IMR-90 (cell line): ENCODE results near the gene SGCE. TPM values are rescaled to one million over a fixed set of nuclear protein-coding genes. Genes with fewer than 3 reads are reported as not detected.

Experiments
- ATAC-seq: fragments of 200-7000 bp; cut with Tn5 transposase; 2 replicates; pipeline ENCODE4 v1.9.1; 2020; ENCODE audit warnings: low read depth, mild to moderate bottlenecking, moderate library complexity
- BruUV-seq: library from RNA; stranded (reverse); fragments of 400-500 nt; replicated peaks from 2 replicates; lab custom pipeline; 2021; lab: Mats Ljungman, UMichigan
- CTCF ChIA-PET: fragments of 300-600 bp; formaldehyde crosslinking; extraction: SDS; loops from one replicate; lab custom pipeline; 2021; ENCODE audit warnings: antibody characterized with exemption; lab: Yijun Ruan, JAX
- POLR2A ChIA-PET: fragments of 300-600 bp; sonication (Branson Sonifier 250); formaldehyde crosslinking; loops from one replicate; lab custom pipeline; 2022; ENCODE audit warnings: antibody characterized with exemption; ENCODE audit not compliant: unreplicated experiment; lab: Charles Lee
- DNase-seq: peaks from one replicate; pipeline ENCODE4 v3.0.0; 2013
- H2AFZ ChIP-seq: replicated peaks from 2 replicates; pipeline ENCODE3; 2013; ENCODE audit warnings: low read length, mild to moderate bottlenecking; ENCODE audit not compliant: poor library complexity
- H2AK5ac ChIP-seq: 2 replicates; pipeline ENCODE4 v1.6.1; 2013; ENCODE audit warnings: low read depth, low read length, inconsistent platforms
- H2AK9ac ChIP-seq: replicated peaks from 2 replicates; pipeline ENCODE3; 2013; ENCODE audit warnings: mild to moderate bottlenecking, low read depth, low read length, moderate library complexity; ENCODE audit not compliant: poor library complexity
- H2BK120ac ChIP-seq: 2 replicates; pipeline ENCODE4 v1.6.1; 2013; ENCODE audit warnings: low read depth, low read length, inconsistent platforms
- H2BK15ac ChIP-seq: 3 replicates; pipeline ENCODE4 v1.6.1; 2013; ENCODE audit warnings: low read depth, low read length, inconsistent platforms
- H2BK20ac ChIP-seq: 2 replicates; pipeline ENCODE4 v1.6.1; 2013; ENCODE audit warnings: low read depth, mild to moderate bottlenecking, inconsistent platforms, low read length, moderate library complexity
- H2BK5ac ChIP-seq: 2 replicates; pipeline ENCODE4 v1.6.1; 2013; ENCODE audit warnings: mild to moderate bottlenecking, low read depth, low read length, inconsistent platforms; ENCODE audit not compliant: poor library complexity, severe bottlenecking
- H3K14ac ChIP-seq: replicated peaks from 2 replicates; pipeline ENCODE4 v1.6.1; 2013; ENCODE audit warnings: low read depth, low read length, inconsistent platforms
- H3K18ac ChIP-seq: 2 replicates; pipeline ENCODE4 v1.6.1; 2013; ENCODE audit warnings: low read depth, low read length, control low read depth
- H3K23ac ChIP-seq: 2 replicates; pipeline ENCODE4 v1.6.1; 2013; ENCODE audit warnings: low read depth, low read length, inconsistent platforms
- H3K27ac ChIP-seq: 2 replicates; pipeline ENCODE4 v1.5.1; 2013; ENCODE audit warnings: mild to moderate bottlenecking, control low read depth, low read length; ENCODE audit not compliant: insufficient read depth
- H3K27me3 ChIP-seq: 2 replicates; pipeline ENCODE4 v1.6.1; 2013; ENCODE audit warnings: low read length; ENCODE audit not compliant: control insufficient read depth, insufficient read depth
- H3K36me3 ChIP-seq: 2 replicates; pipeline ENCODE4 v1.6.1; 2013; ENCODE audit warnings: low read length, mixed read lengths; ENCODE audit not compliant: control insufficient read depth, insufficient read depth
- H3K4ac ChIP-seq: 2 replicates; pipeline ENCODE4 v1.6.1; 2013; ENCODE audit warnings: low read depth, low read length, inconsistent platforms
- H3K4me1 ChIP-seq: 2 replicates; pipeline ENCODE4 v1.6.1; 2013; ENCODE audit warnings: low read length, mixed read lengths; ENCODE audit not compliant: control insufficient read depth, insufficient read depth
- H3K4me2 ChIP-seq: 2 replicates; pipeline ENCODE4 v1.6.1; 2013; ENCODE audit warnings: low read depth, mild to moderate bottlenecking, control low read depth, low read length, moderate library complexity
- H3K4me3 ChIP-seq: 2 replicates; pipeline ENCODE4 v1.5.1; 2013; ENCODE audit warnings: low read depth, mild to moderate bottlenecking, control low read depth, low read length, moderate library complexity; ENCODE audit not compliant: insufficient read depth
- H3K56ac ChIP-seq: 2 replicates; pipeline ENCODE4 v1.6.1; 2013; ENCODE audit warnings: low read length, inconsistent platforms; ENCODE audit not compliant: insufficient read depth; ENCODE audit errors: extremely low read depth
- H3K79me1 ChIP-seq, 2 experiments: 2 replicates each; pipeline ENCODE4 v1.6.1; 2013; ENCODE audit warnings: low read length in 2 of 2, inconsistent platforms in 1 of 2, low read depth in 1 of 2
- H3K9ac ChIP-seq: 2 replicates; pipeline ENCODE4 v1.6.1; 2013; ENCODE audit warnings: low read depth, low read length, control low read depth
- H3K9me1 ChIP-seq: 2 replicates; pipeline ENCODE4 v1.6.1; 2013; ENCODE audit warnings: low read length, inconsistent platforms; ENCODE audit not compliant: insufficient read depth
- H3K9me3 ChIP-seq: 2 replicates; pipeline ENCODE4 v1.6.1; 2013; ENCODE audit warnings: low read length; ENCODE audit not compliant: control insufficient read depth, insufficient read depth
- H4K20me1 ChIP-seq: 2 replicates; pipeline ENCODE4 v1.6.1; 2013; ENCODE audit warnings: low read length, inconsistent platforms; ENCODE audit not compliant: insufficient read depth
- H4K5ac ChIP-seq: 2 replicates; pipeline ENCODE4 v1.6.1; 2013; ENCODE audit warnings: mild to moderate bottlenecking, low read depth, low read length, control low read depth
- H4K8ac ChIP-seq, 2 experiments: 2 replicates each; pipeline ENCODE4 v1.6.1; 2013; ENCODE audit warnings: low read depth in 2 of 2, low read length in 2 of 2, control low read depth in 1 of 2, inconsistent platforms in 1 of 2
- H4K91ac ChIP-seq: 2 replicates; pipeline ENCODE4 v1.6.1; 2013; ENCODE audit warnings: low read depth, low read length, inconsistent platforms; ENCODE audit not compliant: insufficient read depth
- NFE2L2 ChIP-seq: fragments of 150-350 bp; IDR thresholded peaks from 2 replicates; pipeline ENCODE4 v1.6.1; 2016; ENCODE audit warnings: low read depth, mild to moderate bottlenecking, low read length
- SMC3 ChIP-seq: fragments of 150-350 bp; IDR thresholded peaks from 2 replicates; pipeline ENCODE4 v1.6.1; 2016; ENCODE audit warnings: low read depth, mild to moderate bottlenecking, antibody characterized with exemption, low read length, moderate library complexity
- WGBS, 2 experiments: methylation state at CpG; one replicate each; pipeline versions ENCODE4 v1.1.5 to v1.1.7; 2013; ENCODE audit warnings: missing lambda C conversion rate in 2 of 2; ENCODE audit not compliant: insufficient read length in 1 of 2; ENCODE audit errors: extremely low coverage in 2 of 2; 5-methylcytosine and 5-hydroxymethylcytosine counted together
- dilution Hi-C: fragments of 300-500 bp; cut with HindIII; formaldehyde crosslinking; loops from one replicate; pipeline ENCODE4 v1.14.3; 2018; ENCODE audit warnings: low sequenced_read_pairs; ENCODE audit not compliant: unreplicated experiment
- in situ Hi-C: fragments of 300-500 bp; cut with MboI; formaldehyde crosslinking; loops from 3 replicates; pipeline ENCODE4 v1.14.3; 2019; ENCODE audit warnings: low sequenced_read_pairs, inconsistent platforms, mixed read lengths
- intact Hi-C: fragments of 100-400 bp; cut with micrococcal nuclease; formaldehyde crosslinking; loops from 2 replicates; pipeline ENCODE4 v1.10.0; 2022
- polyA plus RNA-seq, 3 experiments: library from polyadenylated mRNA; depleted of rRNA; stranded (reverse); fragments of >200 nt; gene quantifications; 2 replicates each; pipeline ENCODE4 v1.2.3, GENCODE V29; 2012; ENCODE audit warnings: low replicate concordance in 1 of 3
- total RNA-seq: library from RNA; depleted of rRNA; stranded (reverse); fragments of >200 nt; gene quantifications from 2 replicates; pipeline ENCODE4 v1.2.3, GENCODE V29; 2012

Gene SGCE
- total and polyA plus RNA-seq, 2 of the 4 experiments (the other 2 are of a cell fraction) = 39.4 to 40.5 TPM

- ChIA-PET CTCF (no interaction called here), POLR2A (no interaction called here)
- no peak overlapping the region for H2BK120ac ChIP-seq
- H3K9me1 ChIP-seq = peaks cover 7% of the 10 kb centered on the region; the same call in 1 of the 2 replicates
- H4K91ac ChIP-seq = no peak overlapping the region
- dilution Hi-C loops (no loop called here), in situ Hi-C loops (no loop called here), intact Hi-C loops (no loop called here)
- H2BK20ac ChIP-seq = no peak overlapping the region
- H3K56ac ChIP-seq = no peak overlapping the region
- H3K4me1 ChIP-seq = peaks cover 3% of the 10 kb centered on the region; the same call in 1 of the 2 replicates
- 40% methylated on average over 1 of the region's 3 CpGs; no CpG with 5 or more reads in 1 of the 2 experiments for whole genome bisulfite sequencing, 2 experiments
- no peak overlapping the region for H2BK5ac ChIP-seq
- no peak overlapping the region for H3K18ac ChIP-seq
- H2AFZ ChIP-seq = no peak overlapping the region
- H3K79me1 ChIP-seq = peaks cover 0 to 5% of the 10 kb centered on the region in 2 experiments; a peak in 1 of 4 replicates
- no peak overlapping the region for H2BK15ac ChIP-seq
- H3K9ac ChIP-seq = no peak overlapping the region
- no peak overlapping the region for H3K27ac ChIP-seq
- no peak overlapping the region for H3K23ac ChIP-seq
- DNase-seq (no peak), ATAC-seq (no peak)
- H3K4ac ChIP-seq = no peak overlapping the region
- no peak overlapping the region for H4K5ac ChIP-seq
- no TSS peak for BruUV-seq
- H3K14ac ChIP-seq = no peak overlapping the region
- no peak overlapping the region for H4K8ac ChIP-seq
- H3K4me3 ChIP-seq = no peak overlapping the region
- no peaks in the 10 kb centered on the region for H3K27me3 ChIP-seq
- H2AK9ac ChIP-seq = no peak overlapping the region
- H3K9me3 ChIP-seq = no peaks in the 10 kb centered on the region
- TF ChIP-seq NFE2L2 = no peak
- TF ChIP-seq SMC3 = no peak
- H4K20me1 ChIP-seq = no peaks in the 10 kb centered on the region
- H2AK5ac ChIP-seq = no peak overlapping the region
- no peak overlapping the region for H3K4me2 ChIP-seq
- no peaks in the 10 kb centered on the region for H3K36me3 ChIP-seq
These were observed 32.1 kb downstream of the SGCE start for GRCh38 chr7:94623820-94624219.
